GM21367 (cell line): ENCODE measurements around the gene OR2A1.
"Not testable (repeated sequence)": the region's sequence is repeated elsewhere in the genome, so short reads cannot be mapped to it uniquely, and the experiment has no call there.

ENCODE experiments used
- ATAC-seq: cut with Tn5 transposase; IDR thresholded peaks from one replicate; pipeline ENCODE4 v1.9.1; 2021; ENCODE audit not compliant: unreplicated experiment

Gene OR2A1

GRCh38 chr7:144311872-144312469, at the start of gene OR2A1:
Gene OR2A1, plus strand, starts transcription at chr7:144312419. Its CDS starts 5,706 bp downstream, at chr7:144318125.
- not testable (repeated sequence) for ATAC-seq

DNA sequence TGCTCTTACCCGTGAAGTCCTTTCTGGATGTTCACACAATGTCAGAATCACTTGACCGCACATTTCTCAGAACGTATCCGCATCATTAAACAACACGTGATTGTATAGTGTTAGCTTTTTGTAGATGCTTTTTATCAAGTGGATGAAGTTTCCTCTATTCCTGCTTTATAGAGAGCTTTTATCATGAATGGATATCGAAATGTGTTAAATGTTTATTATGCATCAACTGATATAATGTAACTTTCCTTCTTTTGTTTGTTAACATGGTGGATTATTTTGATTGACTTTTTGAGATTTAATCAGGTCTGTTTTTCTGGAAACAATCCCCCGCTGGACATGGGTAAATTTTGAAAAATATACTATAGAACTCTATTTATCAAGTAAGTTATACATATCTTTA, 47.5 kb upstream of the OR2A1 start, which contains the start of gene OR2A7:
TSS of gene OR2A7 (minus strand) at position 101 of the 400 bp plus-strand sequence. CDS start 5,164 bp downstream, outside the sequence.
- ATAC-seq: not testable (repeated sequence)

GRCh38 chr7:144269188-144269587, 43.0 kb upstream of the OR2A1 start, which contains the start of gene CTAGE8:
Gene CTAGE8, minus strand, starts transcription at chr7:144269288. Its CDS starts 38 bp downstream, at chr7:144269250.
- not testable (repeated sequence) for ATAC-seq

DNA sequence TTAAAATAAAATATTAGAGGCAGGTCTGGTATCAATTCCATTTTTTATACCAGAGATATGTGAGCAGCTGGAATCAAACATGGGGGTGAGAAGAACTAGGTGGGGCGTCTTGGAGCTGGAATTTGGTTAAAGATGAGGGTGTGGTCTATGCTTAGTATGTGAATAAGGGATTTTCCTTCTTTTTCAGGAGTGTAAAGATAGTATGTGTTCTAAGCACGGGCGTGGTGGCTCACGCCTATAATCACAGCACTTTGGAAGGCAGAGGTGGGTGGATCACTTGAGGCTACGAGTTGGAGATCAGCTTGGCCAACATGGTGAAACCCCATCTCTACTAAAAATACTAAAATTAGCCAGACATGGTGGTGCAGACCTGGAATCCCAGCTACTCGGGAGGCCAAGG, 36.9 kb upstream of the OR2A1 start:
- ATAC-seq: not testable (repeated sequence)

GRCh38 chr7:144280010-144280409, 32.2 kb upstream of the OR2A1 start:
- ATAC-seq: not testable (repeated sequence)

- not testable (repeated sequence) for ATAC-seq
These were observed 30.2 kb upstream of the OR2A1 start for GRCh38 chr7:144281981-144282380.

GRCh38 chr7:144282490-144282889, 29.7 kb upstream of the OR2A1 start:
- not testable (repeated sequence) for ATAC-seq

DNA sequence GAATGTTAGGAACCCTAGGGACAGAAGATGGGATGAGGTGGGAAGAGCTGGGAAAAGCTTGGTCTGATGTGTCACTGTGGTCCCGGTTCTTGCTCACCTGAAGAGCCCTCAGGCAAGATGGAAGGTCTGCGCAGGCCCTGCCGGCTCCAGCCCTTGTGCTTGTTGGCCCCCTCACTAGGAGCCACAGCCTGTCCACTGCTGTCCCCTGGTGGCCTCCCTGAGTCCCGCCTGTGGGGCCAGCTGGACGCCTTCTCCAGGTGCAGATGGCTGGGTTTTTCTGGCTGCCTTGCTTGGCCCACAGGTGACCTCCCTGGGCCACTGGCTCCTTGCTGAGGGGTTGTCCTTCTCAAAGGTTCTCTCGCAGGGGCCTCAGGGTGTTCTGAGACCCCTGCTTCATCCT, 28.5 kb upstream of the OR2A1 start:
- not testable (repeated sequence) for ATAC-seq

DNA sequence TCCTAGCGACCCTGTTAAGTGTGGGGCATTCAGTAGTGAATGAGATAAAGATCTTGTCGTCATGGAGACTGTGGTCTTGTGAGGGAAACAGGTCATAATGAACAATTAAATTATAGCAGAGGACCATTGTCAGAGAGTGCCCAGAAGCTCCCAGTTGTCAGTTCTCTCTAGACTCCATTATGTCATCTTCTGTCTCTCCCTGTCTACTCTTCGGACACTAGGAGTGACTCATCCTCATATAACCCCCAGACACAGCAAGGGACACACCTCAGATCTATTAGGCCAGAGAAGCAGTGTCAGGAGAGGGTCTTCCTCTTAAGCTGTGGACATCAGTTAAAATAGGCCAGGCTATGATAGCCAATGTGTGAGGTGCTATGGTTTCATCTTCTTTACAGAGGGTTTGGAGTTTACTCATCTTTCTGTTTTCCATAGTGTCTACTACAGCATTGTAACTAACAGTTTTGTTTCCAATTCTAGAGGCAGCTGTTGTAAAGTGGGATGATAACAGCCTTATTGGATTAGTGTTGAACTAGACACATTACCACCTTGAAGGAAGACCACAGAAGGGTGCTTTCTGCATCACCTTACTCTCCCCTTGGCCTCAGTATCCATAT, 24.9 kb upstream of the OR2A1 start:
- not testable (repeated sequence) for ATAC-seq

GRCh38 chr7:144291607-144292006, 20.6 kb upstream of the OR2A1 start:
- ATAC-seq: not testable (repeated sequence)

- not testable (repeated sequence) for ATAC-seq
These were observed 19.6 kb upstream of the OR2A1 start for GRCh38 chr7:144292384-144293161.

DNA sequence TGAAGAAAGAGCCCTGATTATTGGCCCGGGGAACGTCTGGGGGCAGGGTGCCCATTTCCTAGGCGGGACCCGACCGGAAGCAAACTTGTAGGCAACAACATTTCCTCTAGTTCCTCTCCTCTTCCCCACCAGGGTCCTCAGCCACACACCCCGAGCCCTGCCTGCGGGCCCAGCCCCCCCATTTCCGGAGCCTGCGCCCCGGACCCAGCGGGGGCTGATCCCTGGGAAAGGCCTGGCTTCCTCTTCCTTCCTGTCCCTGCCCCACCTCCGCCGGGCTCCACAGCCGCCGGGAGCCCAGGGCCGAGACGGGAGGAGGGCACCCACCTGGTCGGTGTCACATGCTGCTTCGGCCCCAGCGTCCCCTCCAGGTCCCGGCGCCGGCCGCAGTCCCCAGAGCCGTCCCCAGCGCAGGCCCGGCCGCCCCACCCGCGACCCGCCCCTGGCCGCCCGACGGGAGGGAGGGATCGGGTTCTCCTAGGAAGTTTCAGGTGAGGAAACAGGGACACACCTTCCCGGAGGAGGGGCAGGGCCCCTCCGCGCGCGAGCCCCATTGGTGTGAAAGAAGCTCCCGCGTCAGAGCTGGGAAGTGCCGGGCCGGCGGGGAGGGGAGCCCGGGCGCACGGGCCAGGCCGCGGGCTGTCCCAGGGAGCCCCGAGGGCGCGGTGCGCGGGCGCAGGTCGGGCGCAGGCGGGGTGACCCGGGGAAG, 18.3 kb upstream of the OR2A1 start:
- peak; percentile 69 for ATAC-seq

DNA sequence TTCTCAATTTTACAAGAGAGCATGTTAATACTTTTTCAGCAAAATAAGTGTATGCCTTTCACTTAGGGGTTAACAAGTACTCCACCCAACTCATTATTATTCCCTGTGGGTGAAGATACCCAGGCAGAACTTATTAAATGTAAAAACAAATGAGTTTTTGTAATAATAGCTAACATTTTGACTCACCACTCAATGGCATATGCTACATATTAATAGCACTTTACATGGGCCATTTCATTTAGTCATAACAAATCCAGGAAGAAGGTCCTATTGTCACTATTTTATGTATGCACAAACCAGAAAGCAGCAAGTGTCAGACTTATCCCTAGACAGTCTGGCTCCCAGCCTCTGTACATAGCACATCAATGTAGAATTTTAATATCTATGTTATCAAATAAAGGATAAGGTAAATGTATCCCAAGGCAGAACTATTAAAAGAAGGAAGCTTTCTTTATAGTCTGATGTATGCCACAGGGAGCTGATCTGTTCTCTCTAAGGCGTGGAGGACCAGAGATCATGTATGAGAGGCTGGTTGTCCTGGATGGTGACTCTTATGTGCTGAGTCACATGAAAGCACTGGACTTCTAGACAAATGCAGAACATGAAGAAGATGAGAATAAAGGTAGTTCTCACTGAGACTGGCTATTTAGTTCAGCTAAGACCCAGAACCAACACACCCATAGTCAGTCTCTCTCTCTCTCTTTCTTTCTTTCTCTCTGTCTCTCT, 9.5 kb upstream of the OR2A1 start:
- ATAC-seq: not testable (repeated sequence)

GRCh38 chr7:144303607-144304006, 8.6 kb upstream of the OR2A1 start:
- not testable (repeated sequence) for ATAC-seq

DNA sequence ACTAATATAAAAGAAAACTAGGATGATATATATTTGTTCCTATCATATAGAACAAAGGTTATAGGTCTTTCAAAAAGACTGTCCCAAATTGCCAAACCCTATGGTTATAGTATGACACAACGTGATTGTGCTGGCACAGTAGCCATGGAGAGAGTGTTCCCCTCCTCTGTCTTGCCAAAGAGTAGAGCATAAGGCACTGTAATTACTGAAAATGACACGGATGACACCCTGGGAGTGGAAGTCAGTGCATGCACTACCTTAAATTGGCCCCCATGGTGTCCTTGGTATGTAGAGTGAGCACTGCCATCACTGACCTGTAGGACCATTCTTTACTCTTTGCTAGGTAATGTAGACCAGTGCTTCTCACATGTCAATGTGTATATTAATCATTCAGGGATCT, 7.1 kb upstream of the OR2A1 start:
- ATAC-seq: not testable (repeated sequence)

- not testable (repeated sequence) for ATAC-seq
These were observed 2.5 kb upstream of the OR2A1 start for GRCh38 chr7:144309702-144310101.

DNA sequence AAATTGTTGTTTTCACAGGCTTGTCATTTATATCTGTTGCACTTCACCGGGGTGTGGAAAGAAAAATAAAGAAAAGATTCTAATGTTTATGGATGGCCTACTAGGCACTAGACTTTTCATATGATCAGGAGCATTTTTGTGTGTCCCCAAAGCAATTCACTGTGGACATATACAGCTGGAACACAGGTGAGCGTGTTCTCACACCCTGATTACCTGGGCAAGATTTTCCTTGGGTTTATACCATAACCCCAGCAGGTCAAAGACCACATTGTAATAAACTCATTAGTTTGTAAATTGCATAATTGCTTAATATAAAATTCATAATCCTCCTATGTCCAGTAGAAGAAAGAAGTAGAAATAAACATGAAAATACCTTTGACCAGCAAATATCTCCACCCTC, 1.0 kb upstream of the OR2A1 start:
- not testable (repeated sequence) for ATAC-seq

DNA sequence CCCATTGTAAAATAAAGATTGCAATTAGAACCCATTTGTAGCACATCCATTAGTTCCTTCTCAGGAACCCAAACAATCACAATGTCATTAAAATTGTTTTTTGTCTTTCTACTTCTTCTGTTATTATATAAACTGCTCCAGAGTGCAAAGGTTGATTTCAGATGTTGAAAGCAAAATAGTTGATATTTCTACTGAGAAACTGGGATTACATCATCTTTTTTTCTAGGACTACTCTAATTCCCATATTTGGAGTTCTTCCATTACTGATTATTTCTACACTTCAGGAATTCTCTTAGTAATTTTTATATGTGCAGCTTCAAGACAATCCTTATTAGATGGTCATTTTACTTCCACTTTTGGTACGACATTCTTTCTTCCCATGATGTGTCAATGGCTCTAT, 5.3 kb downstream of the OR2A1 start:
- not testable (repeated sequence) for ATAC-seq

DNA sequence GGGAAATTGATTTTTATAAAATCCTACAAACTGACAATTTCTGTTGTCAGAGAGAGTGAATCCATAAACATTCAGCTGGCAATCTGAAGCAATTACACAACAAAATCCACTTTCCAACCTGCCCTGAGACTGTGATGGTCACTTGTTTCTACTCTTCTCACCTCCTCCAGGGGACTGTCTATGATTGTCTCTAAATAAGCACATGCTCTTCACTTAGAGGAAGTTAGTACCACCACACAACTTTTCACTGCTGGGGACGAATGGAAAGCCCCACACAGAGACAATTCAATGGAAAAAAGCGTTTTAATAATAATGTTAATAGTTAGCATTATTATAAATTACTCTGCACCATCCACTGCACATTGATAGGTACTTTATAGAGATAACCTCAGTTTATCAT, 7.3 kb downstream of the OR2A1 start:
- ATAC-seq: not testable (repeated sequence)

DNA sequence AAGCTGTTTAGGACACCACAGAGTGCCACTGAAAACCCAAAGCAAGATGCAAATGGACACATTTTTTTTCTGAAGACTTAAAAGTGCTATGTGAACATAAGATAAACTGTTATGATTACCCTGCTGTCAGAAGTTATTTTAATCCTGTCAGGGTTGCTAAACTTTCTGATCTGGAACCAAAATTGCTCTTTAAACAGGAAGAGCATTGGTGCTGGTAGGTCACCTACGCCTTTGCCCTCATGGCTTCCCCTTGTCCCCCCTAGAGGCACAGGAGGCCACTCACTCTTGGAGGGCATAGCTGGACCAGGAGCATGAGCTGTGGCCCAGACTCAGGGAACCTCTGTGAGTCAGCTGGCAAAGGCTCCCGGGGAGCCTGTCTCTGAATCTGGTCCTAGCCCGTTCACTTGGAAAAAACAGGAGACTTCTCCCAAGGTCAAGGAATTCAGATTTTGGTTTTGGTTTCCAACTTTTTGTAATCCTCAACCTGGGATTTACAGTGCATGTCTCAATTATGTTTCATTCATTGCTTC, 9.5 kb downstream of the OR2A1 start:
- not testable (repeated sequence) for ATAC-seq
